ENCODE data around the gene TMEM106C.

The TMEM106C gene

DNA sequence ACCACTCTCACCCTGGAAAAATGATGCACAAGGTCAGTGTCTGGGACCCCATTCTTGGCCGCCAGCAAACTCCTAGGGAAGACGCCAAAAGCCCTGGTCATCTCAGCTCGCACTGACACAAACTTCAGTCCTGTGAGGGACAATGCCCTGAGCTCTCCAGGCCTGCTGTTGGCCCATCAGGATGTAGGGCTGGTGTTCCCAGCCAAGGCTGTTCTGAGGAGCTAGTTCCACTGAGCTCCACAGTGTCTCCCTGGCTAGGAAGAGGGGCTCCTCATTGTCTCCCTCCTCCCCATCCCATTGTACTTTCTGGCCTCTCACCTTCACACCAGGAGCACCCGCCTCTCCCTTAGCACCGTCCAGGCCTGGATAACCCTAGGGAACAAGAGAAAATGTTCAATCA is 30.1 kb downstream of the TMEM106C start:
- DNase-seq = no peak

DNA sequence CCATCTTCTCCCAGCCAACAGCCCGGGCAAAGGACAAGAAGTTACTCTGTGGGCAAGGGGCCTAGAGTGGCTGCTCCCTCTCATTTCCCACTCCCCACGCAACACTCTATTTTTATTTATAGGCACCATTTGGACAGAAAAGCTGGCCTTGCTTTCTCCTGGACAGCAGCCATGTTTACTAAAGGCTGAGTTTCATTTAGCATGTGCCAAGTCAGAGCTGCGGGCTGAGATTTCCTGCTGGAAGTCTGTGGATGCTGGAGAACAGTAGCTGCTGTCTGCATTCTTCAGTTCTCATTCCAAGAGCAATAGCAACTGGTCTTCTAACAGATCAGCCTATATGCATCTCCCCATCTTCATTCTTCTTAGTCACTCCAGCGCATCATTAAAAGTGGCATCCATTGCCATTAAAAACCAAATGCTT is 32.6 kb downstream of the TMEM106C start:
- DNase-seq = peak in 18 of 51 donors; percentile 12 to 58 (median 34)

DNA sequence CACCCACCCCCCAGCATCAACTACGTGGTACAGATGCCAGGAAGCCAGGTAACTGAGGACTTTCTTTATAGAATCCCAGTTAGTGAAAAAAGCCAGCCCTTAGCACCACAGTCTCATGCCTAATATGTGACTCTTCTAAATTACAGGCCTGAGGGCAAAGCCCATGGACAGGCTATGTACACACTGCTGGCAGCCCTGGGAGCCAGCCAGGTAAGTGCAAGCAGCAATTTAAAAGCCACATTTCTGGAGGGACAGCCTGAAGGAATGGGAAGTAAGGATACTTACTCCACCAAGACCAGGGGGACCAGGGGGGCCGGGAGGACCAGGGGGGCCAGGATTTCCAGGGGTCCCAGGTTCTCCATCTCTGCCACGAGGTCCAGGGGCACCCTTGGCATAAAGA is 33.9 kb downstream of the TMEM106C start:
- no peak for DNase-seq

DNA sequence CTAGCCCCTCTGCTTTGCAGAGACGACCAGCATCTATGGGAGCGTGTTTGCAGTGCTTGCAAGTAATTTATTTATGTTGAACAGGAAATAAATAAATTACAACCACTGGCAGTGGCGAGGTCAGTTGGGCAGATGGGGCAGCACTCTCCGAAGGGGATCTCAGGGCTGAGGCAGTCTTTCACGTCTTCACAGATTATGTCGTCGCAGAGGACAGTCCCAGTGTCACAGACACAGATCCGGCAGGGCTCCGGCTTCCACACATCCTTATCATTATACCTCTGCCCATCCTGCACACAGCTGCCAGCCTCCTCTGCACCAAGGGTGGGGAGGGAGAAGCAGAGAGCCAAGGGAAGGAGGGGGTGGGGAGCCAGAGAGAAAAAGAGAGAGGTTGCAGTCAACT is 36.4 kb downstream of the TMEM106C start:
- DNase-seq = no peak

DNA sequence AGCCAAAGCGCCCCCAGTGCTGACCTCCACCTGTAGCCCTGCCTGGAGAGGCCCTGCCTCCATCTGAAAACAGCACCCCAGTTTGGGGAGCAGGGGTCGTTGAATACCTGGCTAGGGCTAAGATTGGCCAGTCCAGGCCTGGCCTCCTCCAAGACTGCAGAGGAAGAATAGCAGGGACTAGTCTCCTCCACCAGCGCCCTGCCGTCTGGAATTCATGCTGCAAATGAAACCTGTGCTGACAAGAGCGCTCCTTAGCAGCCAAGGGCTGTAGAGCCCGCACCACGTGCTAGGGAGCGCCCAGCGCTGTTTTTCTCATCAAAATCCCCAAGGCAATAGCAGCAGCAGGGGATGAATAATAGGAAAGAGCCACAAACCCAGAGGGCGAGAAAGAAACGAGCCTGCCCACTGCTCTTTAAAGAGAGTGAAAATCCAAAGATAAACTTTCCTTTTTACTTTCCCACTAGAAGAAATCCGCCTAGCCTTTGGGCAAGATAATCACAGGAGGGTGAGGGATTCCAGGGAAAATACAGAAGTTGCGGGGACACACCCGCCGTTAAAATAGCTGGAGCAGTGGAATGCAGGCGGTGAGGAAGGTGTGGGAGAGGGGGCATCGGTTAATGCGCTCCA is 37.6 kb downstream of the TMEM106C start:
- peak in 1 of 51 donors; percentile 21 for DNase-seq

DNA sequence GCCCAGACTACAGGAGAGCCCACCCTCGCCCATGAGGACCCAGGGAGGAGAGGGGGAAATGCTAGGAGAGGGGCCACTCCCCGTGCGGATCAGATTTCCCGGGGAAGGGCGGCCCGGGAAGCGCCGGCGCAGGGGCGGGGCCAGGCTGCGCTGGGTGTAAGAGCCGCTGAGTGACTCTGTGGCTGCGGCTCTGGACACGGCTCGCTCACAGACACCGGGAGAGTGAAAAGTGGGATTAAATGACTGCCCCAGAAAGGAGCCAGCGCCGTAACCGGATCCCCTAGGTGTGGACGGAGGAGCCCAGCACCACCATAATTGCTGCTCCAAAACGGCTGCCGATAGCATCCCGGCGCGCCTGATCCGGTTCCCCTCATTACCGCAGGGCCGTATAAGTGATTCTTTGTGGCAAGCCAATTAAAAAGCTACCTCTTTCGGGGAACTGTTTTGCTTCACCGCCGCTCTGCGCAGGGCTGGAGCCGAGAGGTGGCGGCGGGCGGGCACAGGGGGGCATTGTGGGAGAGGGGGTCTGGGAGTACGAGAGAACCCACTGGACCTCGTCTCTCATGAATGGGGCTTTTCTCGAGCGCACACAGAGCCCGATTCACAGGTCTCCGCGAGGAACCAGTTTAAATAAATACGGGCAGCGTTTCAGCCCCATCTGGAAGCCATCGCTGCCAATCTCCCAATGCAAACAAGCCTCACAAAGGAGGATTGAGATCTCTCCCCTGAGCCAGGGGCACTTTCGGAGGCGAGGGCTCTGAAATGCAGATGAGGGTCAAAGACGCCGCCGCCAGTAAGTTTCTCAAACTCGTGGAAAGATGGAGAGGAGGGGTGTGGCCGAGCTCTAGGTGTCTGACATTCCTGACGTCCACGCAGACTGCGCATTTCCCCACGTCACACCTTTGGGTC is 38.4 kb downstream of the TMEM106C start:
- peak in 12 of 51 donors; percentile 10 to 41 (median 22) for DNase-seq

DNA sequence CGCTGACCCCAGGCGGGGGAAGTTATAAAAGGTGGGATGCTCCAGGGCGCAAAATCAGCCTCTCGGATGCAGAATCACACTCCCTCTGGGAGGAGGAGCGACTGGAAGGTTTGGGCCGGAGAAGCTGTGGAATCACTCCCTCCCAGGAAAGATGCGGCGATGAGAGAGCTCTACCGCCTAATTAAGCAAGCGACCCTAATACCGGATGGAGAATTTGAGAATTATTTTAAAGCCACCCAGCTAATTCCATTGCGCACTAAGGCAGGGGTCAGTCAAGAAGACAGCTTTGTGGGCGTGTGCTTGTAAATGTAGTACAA is 39.0 kb downstream of the TMEM106C start:
- DNase-seq = no peak

DNA sequence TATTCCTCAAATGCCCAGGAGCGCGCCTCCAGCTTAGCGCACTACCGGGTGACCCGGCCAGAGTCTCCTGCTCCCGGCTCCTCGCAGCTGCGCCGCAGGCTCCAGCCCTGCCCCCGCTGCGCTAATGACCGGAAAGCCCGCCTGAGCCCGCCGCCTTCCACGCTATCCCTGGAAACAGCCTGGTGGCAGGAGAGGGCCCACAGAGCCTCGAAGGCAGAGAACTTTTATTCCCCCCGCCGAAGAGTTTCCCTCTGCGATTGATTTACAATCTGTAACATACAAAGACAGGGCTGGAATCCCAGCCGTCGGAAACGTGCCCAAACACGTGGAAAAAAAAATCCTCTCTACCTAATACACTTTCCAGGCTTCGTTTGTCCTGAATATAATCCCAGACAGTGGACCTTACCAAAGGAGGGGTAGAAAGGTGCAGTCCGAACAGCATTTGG is 39.4 kb downstream of the TMEM106C start:
- no peak for DNase-seq

DNA sequence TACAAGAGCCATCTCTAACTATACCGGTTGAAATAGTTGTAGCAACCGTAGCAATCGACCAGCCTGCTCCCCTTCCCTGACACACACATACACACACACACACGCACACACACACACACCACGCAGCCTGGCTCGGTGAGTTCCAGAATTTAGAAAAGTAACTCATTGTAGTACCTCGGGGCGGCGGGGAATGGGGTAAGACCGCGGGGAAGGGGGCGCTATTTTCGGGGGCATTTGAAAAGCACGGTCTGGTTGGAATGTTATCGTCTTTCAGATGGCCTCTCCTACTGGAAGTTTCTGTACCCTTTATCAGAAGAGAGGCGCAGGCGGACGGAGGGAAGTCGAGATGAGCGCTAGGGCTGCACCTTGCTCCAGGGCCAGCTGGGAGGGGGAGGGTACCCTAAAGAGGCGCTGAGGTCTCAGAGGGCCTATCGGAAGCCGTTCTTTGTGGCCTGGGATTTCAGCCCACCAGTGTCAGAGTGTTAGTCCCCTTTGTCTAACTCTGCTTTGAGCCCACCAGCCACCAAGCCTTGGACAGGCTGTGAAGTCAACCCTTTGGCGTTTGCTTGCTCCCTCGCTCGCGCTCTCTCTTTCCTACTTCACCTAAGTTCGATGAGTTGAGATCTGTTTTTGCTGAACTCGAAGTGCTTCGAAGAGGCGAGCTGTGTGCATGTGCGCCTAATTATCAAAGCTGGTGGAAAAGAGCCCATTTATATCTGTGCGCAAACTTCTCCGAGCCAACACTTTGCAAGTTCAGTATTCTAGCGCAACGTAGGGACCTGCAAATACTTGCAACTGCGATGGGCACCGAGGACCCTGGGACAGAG is 40.0 kb downstream of the TMEM106C start:
- no peak for DNase-seq

DNA sequence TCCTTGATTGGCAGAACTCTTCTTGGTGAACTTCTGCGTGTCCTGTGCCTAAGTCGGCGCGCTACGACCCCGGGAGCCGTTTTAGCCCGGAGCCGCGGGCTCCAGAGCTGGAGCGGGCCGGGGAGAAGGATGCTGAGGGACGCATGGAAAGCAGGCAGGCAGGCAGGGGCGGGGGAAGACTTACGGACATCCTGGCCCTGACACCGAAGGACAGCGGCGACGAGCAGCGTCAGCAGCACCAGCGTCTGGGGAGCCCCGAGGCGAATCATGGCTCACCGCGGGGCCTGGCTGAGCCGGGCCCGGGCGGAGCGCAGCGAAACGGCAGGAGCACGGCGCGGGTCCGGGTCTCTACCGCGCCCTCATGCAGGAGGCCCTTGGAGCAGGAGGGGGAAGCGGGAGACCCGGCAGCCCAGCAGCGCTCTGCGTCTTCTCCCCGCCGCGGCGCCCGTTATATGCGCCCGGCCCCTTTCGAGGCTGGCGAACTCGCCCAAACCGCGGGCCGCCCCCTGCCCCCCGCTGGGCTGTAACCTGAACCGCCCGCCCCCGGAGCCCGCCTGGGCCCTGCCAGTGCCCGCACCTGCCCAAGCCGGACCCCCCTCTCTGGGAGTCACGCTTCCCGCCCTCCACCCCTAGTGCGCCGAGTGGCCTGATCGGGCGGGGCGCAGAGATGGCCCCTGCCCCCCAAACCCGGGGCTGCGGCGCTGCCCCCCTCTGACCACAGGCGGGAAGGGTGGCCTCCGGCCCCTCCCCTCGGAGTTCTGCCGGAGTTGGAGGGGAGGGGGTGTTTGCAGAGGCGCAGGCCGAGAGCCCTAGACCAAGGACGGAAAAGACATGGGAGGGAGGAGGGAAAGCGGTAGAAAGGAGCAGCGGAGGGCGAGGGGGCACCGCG is 40.9 kb downstream of the TMEM106C start, which contains the start of gene COL2A1:
Gene COL2A1, minus strand, starts transcription at position 424 of the 889 bp plus-strand sequence. Its CDS starts 155 bp downstream, at position 269.
- no peak for DNase-seq

DNA sequence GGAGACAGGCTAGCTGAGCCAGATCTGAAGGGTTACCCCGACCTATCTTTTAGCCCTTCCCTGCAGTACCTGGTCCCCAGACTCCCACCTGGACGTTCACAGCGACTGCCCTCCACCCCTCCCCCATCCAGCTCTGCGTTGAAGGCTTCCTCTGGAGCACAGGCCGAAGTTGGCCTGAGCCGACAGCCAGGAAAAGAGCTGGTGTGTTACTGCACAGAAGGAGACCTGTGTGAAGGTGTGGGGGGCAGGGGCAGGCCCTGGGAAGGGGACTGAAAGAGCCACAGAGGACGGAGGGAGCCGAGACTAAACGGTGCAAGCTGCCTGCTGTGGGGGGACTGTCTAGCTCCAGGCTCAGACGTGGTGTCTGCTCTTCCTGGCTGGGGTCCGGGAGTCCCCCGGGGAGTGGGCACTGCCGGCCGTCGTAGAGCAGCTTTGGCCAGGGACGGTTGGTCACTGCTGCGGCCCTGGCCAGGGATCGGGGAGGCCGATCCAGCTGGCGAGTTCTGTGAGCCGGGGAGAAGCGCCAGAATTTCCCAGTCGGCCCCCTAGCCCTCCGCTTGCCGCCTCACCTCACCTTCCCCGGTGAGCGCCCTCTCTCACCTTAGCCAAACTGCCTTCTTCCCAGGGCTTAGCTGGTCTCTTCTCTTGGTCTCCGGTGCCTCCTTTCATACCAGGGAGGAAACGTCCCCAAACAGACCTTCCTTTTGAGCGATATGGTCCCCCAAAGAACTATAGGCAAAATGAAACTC is 41.8 kb downstream of the TMEM106C start:
- no peak for DNase-seq

DNA sequence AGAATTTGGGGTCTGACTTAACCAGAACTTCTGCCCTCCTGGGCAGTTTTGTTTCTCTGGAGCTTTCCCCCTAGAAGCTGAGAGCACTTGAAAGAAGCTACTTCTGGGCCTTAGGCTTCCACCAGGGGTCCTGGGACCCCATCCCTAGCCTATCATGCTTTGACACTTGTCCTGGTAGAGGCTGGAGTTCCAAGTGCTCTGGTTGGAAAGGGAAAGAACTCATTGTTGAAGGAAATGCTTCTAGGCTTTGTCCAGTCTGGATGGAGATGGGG is 42.3 kb downstream of the TMEM106C start:
- DNase-seq = no peak

DNA sequence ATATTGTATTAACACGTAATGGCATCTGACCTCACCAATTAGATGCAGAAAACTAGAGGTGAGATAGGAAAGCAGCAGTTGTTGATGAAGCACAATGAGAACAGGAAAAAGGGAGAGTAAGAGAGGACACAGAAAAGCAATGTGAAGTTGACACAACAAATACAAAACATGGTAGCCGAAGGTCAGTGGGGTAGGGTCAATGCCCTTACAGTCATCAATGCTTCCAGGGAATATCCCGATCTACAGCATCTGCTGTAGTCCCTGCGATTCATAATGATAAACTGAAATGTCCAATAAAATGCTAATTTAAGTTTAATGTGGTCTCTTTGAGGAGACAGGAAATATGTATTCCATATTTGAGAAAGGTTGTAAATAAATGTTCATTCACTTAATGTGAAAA is 43.8 kb downstream of the TMEM106C start:
- no peak for DNase-seq

DNA sequence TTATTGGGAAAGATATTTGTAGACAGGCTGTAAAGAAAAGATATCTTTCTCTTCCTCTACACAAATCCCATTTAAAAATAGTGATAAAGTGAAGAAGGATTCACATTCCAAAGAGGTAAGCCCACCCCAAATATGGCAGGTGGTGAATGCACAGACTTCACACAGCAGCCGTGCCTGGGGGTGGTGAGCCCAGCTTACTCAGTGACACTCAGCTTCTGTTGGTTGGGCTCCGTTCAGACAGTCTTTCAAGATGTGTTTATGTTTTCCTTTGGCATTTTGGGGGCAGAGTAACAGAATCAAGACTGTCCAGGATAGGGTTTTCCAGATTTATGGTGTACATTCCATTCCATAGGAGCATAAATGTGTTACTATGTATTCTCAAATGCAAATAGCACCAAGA is 45.0 kb downstream of the TMEM106C start:
- no peak for DNase-seq

DNA sequence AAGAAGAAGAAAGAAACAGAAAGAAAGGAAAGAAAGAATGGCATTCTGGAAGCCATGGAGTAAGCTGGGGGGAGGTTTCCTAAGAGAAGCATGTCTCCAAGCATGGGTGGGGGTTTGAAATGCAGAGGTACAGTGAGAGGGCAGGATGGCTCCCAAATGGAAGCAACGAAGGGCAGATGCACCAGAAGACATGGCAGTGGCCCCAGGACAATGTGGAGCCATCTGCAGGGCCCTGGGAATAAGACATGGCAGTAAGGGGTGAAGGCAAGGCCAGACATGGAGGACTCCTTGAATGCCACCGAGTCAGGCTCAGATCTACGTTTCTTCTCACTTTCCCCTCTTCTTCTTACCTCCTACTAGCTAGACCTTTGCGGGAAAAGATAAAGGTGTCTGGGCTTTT is 45.6 kb downstream of the TMEM106C start:
- no peak for DNase-seq

DNA sequence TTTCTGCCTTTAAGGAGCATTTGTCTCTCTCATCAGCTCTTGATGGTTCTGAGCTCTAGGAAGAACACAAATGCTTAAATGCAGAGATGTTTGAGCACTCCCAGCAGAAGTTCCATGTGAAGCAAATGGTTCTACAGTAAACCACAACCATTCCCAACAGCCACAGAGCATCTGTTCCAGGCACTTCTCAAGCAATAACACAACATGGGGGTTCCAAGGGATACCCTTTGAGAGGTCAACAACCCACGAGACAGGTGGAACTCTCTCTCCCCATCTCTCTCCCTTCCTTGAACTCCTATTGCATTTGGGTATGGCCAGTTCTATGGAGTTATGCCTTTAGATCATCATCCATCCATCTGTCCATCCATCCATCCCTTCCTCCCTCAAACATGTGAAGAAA is 46.1 kb downstream of the TMEM106C start:
- no peak for DNase-seq

DNA sequence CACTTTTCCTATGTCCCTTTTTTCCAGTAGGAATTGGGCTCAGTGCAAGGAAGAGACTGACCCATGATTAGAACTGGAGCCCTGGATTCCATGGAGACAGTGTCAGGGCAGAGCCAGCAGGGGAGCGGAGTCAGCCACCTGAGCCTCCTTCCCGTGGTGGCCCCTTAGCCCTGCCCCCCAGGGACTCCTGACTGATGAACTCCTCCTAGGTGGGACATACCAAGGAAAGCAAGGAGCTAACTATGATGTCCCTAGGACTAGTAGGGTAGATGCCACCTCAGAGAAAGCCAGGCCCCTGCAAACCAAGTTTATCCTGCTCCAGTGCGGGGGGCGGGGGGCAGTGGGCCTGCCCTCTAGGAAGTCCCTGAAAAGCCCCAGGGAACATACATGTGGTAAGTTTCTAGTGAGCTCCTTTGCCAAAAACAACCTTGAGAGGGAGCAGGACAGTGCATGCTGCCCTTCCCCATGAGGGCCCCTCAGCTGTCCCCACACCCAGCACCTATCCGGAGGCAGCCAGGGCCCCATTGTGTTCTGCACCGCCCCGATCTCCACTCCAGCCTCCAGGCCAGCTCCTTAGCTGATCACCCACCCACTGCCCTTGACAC is 47.1 kb downstream of the TMEM106C start:
- no peak for DNase-seq

DNA sequence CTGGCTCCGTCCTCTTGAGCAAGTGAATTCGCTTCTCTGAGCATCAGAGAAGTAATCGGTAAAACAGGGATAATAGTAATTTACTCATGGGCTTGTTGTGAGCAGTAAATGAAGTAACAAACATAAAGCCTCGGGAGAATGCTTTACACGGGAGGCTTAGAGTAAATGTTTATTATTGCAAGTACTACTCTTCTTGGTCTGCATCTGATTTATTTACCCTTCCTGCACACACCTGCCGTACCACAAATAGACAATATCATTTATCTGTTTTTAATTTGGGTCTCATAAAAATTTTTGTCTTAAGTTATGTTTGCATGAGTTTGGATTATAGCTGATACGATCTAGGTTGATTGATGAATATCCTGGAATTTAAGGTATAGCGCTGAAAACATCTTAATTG is 48.7 kb downstream of the TMEM106C start:
- DNase-seq = no peak

DNA sequence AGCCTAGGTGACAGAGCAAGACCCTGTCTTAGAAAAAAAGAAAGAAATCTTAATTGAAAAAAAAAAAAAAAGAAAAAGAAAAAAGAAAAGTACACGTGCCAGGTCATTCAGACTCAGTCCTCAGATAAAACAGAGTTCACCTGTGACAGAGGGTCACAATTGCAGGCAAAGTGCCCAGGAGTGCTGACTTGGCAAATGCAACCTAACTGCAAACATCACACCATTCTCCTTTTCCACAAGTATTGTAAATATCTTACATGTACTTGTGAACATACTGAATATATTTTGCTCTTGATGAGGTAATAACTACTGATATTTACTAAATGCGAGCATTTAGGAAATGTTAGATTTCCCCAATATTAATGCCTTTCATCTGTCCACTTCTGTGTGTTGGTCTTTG is 49.9 kb downstream of the TMEM106C start:
- DNase-seq = no peak

DNA sequence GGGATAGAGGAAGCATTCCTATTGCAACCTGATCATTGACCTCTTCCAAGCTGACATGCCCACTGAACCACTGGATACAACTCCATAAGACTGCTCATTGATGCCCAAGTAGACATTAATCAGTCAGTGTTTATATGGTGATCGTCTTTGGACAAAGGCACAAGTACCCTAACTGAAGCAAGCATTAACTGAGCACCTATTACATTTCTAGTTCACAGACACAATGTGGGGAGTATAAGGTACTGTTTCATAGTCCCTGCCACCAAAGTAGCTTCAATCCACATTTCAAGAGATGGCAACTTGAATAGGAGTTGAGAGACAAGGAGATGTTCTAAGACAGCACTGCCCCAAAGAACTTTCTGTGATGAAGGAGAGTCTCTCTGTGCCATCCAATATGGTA is 51.7 kb downstream of the TMEM106C start:
- no peak for DNase-seq

Measured in hypothalamus (tissue), 51 donors.